ENCODE results near the gene CLUH.

Gene CLUH

DNA sequence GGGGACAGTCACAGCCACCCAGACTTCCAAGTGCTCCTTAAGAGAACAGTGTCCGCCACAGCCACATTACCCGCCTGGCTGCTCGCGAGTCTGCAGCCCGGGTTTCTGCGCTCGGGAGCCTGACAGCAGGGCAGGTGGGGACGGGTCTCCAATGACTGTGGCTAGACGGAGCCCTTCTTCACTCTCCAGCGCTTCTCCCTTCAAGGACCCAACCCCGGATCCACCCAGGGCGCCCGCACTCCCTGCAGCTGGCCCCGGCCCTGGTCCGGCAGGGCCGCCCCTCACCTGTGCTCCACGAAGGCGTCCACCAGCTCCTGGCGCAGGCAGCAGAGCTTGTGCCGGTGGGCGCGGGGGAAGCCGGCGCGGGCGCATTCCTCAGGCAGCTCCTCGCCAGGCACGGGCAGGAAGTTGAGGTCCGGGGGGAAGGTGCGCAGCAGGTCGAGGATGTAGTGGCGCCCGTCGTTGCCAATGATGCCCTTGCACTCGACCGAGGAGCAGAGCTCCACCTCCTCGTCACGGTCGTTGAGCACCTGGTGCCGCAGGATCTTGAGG, 13.9 kb downstream of the CLUH start:
- Histone ChIP-seq H3K36me3 (ENCODE audit: low read depth) (peaks cover 83% of the 10 kb centered on the region), H3K9me3 (ENCODE audit: severe bottlenecking) (no peaks in the 10 kb centered on the region), H3K27me3 (ENCODE audit: insufficient read depth, poor library complexity, severe bottlenecking) (no peaks in the 10 kb centered on the region), H3K27ac (ENCODE audit: poor library complexity, severe bottlenecking) (no peak overlapping the region), H3K4me3 (ENCODE audit: severe bottlenecking) (no peak overlapping the region), H3K4me1 (ENCODE audit: insufficient read depth, poor library complexity, severe bottlenecking) (no peaks in the 10 kb centered on the region)
- TF ChIP-seq, protein P1, sequence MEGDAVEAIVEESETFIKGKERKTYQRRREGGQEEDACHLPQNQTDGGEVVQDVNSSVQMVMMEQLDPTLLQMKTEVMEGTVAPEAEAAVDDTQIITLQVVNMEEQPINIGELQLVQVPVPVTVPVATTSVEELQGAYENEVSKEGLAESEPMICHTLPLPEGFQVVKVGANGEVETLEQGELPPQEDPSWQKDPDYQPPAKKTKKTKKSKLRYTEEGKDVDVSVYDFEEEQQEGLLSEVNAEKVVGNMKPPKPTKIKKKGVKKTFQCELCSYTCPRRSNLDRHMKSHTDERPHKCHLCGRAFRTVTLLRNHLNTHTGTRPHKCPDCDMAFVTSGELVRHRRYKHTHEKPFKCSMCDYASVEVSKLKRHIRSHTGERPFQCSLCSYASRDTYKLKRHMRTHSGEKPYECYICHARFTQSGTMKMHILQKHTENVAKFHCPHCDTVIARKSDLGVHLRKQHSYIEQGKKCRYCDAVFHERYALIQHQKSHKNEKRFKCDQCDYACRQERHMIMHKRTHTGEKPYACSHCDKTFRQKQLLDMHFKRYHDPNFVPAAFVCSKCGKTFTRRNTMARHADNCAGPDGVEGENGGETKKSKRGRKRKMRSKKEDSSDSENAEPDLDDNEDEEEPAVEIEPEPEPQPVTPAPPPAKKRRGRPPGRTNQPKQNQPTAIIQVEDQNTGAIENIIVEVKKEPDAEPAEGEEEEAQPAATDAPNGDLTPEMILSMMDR (IDR thresholded peaks at IDR 0.05; ENCODE audit: poor library complexity, severe bottlenecking), result no peak
- DNase-seq (ENCODE audit: low spot score) (peak; percentile 62), ATAC-seq (ENCODE audit: low read depth) (no peak)

DNA sequence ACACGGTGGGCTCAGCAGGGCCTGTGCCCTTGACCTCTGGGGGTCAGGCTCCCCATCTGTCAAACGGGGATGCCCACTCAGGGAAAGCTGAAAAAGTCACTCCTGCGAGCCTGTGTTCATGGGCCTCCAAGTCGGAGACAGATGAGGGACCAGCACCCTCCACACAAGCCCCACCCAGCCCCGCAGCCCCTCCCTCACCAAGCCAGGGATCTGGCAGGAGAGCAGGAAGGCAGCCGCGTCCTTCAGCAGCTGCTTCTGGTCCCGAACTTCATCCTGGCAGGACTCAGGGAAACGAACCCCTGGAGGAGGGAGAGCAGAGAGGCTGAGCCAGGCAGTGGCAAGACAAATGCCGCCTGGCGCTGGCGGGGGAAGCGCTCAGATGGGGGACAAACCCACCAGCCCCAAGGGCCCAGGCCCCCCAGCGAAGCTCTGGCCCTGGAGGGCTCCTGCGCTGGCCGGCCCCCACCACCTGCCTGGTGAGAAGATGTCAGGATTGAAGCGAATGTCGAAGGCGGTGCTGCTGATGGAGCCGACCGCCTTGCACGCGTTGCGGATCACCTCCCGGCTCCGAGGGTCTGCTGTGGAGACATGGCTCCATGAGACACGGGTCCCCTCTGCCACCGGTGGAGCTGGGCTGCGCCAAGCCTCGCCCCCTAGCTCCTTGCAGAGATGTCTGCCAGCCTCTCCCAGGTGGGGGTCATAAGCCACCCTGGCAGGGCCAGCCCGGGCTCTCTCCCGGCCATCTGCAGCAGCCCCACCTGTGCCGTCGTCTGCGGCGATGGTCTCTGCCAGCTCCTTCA, 15.4 kb downstream of the CLUH start:
- no peaks in the 10 kb centered on the region for H3K9me3 ChIP-seq (ENCODE audit: severe bottlenecking)
- peak; percentile 76 for DNase-seq (ENCODE audit: low spot score)
- H3K36me3 ChIP-seq (ENCODE audit: low read depth), result peaks cover 80% of the 10 kb centered on the region
- TF ChIP-seq, protein P1 (IDR thresholded peaks at IDR 0.05; ENCODE audit: poor library complexity, severe bottlenecking), result no peak
- H3K4me1 ChIP-seq (ENCODE audit: insufficient read depth, poor library complexity, severe bottlenecking), result no peaks in the 10 kb centered on the region
- H3K27me3 ChIP-seq (ENCODE audit: insufficient read depth, poor library complexity, severe bottlenecking), result no peaks in the 10 kb centered on the region
- ATAC-seq (ENCODE audit: low read depth), result no peak
- no peak overlapping the region for H3K27ac ChIP-seq (ENCODE audit: poor library complexity, severe bottlenecking)
- no peak overlapping the region for H3K4me3 ChIP-seq (ENCODE audit: severe bottlenecking)

DNA sequence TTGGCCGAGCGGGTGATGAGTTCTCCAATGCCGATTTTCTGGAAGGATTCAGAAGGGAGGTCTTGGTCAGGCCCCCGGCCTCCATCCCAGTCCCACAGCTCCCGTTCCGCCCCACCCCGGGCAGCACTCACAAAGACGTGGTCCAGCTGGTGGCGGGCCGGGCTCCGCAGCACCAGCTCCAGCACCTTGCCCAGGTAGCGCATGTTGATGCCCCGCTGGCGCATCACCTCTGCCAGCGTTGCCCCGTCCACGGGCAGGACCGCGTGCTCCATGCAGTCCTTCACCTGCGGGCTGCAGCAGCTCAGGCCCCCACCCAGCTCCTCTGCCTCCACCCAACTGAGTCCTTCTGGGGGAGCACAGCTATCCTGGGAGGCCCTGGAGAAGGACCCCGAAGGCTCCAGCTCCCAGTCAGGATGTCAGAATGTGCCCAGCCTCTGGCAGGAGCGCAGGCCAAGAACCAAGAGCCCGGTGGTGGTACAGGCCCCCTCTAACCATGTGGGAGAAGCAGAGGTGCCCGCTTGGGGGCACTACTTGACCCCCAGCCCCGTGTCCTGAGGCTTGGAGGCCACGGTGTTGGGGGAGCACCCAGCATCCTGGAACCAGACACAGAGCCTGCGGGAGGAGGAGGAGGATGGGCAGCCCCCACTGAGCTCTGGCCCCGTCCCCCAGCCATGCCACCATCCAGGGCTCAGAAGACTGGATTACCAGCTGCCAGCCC, 16.2 kb downstream of the CLUH start:
- ATAC-seq (ENCODE audit: low read depth) (no peak), DNase-seq (ENCODE audit: low spot score) (peak; percentile 62)
- Histone ChIP-seq H3K9me3 (ENCODE audit: severe bottlenecking) (no peaks in the 10 kb centered on the region), H3K27me3 (ENCODE audit: insufficient read depth, poor library complexity, severe bottlenecking) (no peaks in the 10 kb centered on the region), H3K4me1 (ENCODE audit: insufficient read depth, poor library complexity, severe bottlenecking) (no peaks in the 10 kb centered on the region), H3K36me3 (ENCODE audit: low read depth) (peaks cover 75% of the 10 kb centered on the region), H3K27ac (ENCODE audit: poor library complexity, severe bottlenecking) (no peak overlapping the region), H3K4me3 (ENCODE audit: severe bottlenecking) (no peak overlapping the region)
- TF ChIP-seq, protein P1 (IDR thresholded peaks at IDR 0.05; ENCODE audit: poor library complexity, severe bottlenecking), result no peak

DNA sequence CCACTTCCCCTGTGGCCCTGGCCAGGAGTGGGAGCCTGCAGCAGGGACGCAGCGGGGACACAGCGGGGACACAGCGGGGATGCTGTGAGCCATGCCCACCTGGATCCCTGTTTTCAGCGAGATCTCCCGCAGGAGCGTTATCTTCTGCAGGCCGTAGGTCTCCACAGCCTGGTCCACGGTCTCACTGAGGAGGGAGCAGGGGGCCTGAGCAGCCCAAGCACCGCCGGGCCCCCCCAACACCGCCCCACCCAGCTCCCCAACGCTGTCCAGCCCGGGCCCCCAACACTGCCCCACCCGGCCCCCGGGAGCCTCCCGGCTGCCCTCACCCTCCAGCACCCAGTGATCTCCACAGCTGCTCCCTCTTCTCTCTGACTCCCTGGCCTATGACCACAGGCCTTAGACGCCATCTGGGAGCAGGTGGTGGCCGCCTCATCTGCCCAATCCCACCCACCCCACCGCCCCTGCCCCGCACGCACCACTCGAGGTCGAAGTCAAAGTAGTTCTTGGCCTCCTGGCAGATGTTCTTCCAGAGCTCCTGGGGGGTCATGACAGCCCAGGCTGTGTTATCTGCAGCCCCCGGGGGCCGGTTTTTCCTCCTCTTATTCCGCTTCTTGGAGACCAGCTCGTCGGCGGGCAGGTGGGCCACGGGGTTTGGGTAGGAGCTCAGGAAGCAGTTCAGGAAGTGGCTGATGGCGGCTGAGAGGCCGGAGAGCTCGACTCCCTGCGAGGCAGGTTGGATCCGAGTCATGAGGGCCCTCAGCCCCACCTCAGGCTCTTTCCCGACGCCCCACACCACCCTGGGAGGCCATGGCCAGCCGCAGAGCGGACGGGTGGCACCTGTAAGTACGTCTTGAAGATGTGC, 17.0 kb downstream of the CLUH start:
- H3K36me3 ChIP-seq (ENCODE audit: low read depth), result peaks cover 71% of the 10 kb centered on the region
- ATAC-seq (ENCODE audit: low read depth), result no peak
- H3K27me3 ChIP-seq (ENCODE audit: insufficient read depth, poor library complexity, severe bottlenecking), result no peaks in the 10 kb centered on the region
- no peak overlapping the region for H3K27ac ChIP-seq (ENCODE audit: poor library complexity, severe bottlenecking)
- no peak overlapping the region for H3K4me3 ChIP-seq (ENCODE audit: severe bottlenecking)
- no peaks in the 10 kb centered on the region for H3K4me1 ChIP-seq (ENCODE audit: insufficient read depth, poor library complexity, severe bottlenecking)
- TF ChIP-seq, protein P1 (IDR thresholded peaks at IDR 0.05; ENCODE audit: poor library complexity, severe bottlenecking), result no peak
- H3K9me3 ChIP-seq (ENCODE audit: severe bottlenecking), result no peaks in the 10 kb centered on the region
- peak; percentile 39 for DNase-seq (ENCODE audit: low spot score)

Measured in RWPE2 (cell line).